Thymus (tissue), 11 donors: ENCODE results near the gene NDST1. TPM values are rescaled to one million over a fixed set of nuclear protein-coding genes. Genes with fewer than 3 reads are reported as not detected.

Experiments used
- DNase-seq, 9 donors: peaks; one replicate each; pipeline ENCODE4 v3.0.0-alpha.2; 2013; ENCODE audit warnings: low spot score in 9 of 9, low read depth in 6 of 9, missing footprints in 1 of 9
- H3K27ac ChIP-seq, 2 donors: one replicate each; pipeline ENCODE4 v1.5.1; 2013; ENCODE audit warnings: control low read depth in 1 of 2, low read depth in 1 of 2, low read length in 1 of 2, mild to moderate bottlenecking in 1 of 2, moderate library complexity in 1 of 2
- H3K27me3 ChIP-seq, 2 donors: one replicate each; pipeline ENCODE4 v1.5.1; 2013; ENCODE audit warnings: low read length in 1 of 2; ENCODE audit not compliant: control insufficient read depth in 2 of 2, insufficient read depth in 1 of 2
- H3K36me3 ChIP-seq, 2 donors: one replicate each; pipeline ENCODE4 v1.5.1; 2013; ENCODE audit warnings: low read length in 1 of 2, mild to moderate bottlenecking in 1 of 2, moderate library complexity in 1 of 2; ENCODE audit not compliant: control insufficient read depth in 2 of 2, insufficient read depth in 2 of 2
- H3K4me1 ChIP-seq, 2 donors: one replicate each; pipeline ENCODE4 v1.5.1; 2013; ENCODE audit warnings: low read length in 2 of 2; ENCODE audit not compliant: control insufficient read depth in 2 of 2, insufficient read depth in 2 of 2
- H3K4me3 ChIP-seq, 2 donors: one replicate each; pipeline ENCODE4 v1.5.1; 2013; ENCODE audit warnings: low read length in 2 of 2, control low read depth in 1 of 2, mild to moderate bottlenecking in 1 of 2
- H3K9me3 ChIP-seq, 2 donors: one replicate each; pipeline ENCODE4 v1.5.1; 2013; ENCODE audit warnings: low read length in 1 of 2, mild to moderate bottlenecking in 1 of 2; ENCODE audit not compliant: control insufficient read depth in 2 of 2, insufficient read depth in 1 of 2
- WGBS: extraction: QIAGEN DNeasy Blood & Tissue Kit; methylation state at CpG from one replicate; pipeline ENCODE4 v1.1.7; 2013; 5-methylcytosine and 5-hydroxymethylcytosine counted together
- polyA plus RNA-seq: library from polyadenylated mRNA; stranded (reverse); fragments of 200-250 nt; gene quantifications from one replicate; pipeline ENCODE4 v1.2.3, GENCODE V29; 2013
- total RNA-seq: library from RNA; stranded (reverse); fragments of 120-200 nt; gene quantifications from one replicate; pipeline ENCODE4 v1.2.4, GENCODE V29; 2013
- donor health status: healthy.

The NDST1 gene
- total and polyA plus RNA-seq, 2 donors: 2.8 to 6.4 TPM

- DNase-seq: no peak
- no peak overlapping the region for H3K27ac ChIP-seq
- WGBS: 95% methylated on average over 3 of the region's 3 CpGs
Observed at GRCh38 chr5:150580917-150581316, 73.0 kb downstream of the NDST1 start.

GRCh38 chr5:150582241-150583109 lies 74.5 kb downstream of the NDST1 start:
- Histone ChIP-seq H3K9me3 (no peaks in the 10 kb centered on the region), H3K36me3 (no peaks in the 10 kb centered on the region), H3K4me1 (peaks cover 0 to 2% of the 10 kb centered on the region in 2 donors), H3K4me3 (no peak overlapping the region), H3K27ac (no peak overlapping the region), H3K27me3 (peaks cover 0 to 12% of the 10 kb centered on the region in 2 donors)
- WGBS: 39% methylated on average over 19 of the region's 19 CpGs
- DNase-seq: no peak

More at GRCh38 chr5:150580917-150581316, 73.0 kb downstream of the NDST1 start:
- Histone ChIP-seq H3K27me3 (peaks cover 0 to 11% of the 10 kb centered on the region in 2 donors), H3K36me3 (no peaks in the 10 kb centered on the region), H3K4me1 (peaks cover 0 to 2% of the 10 kb centered on the region in 2 donors), H3K4me3 (no peak overlapping the region), H3K9me3 (no peaks in the 10 kb centered on the region)

- peaks cover 0 to 2% of the 10 kb centered on the region in 2 donors for H3K4me1 ChIP-seq
- H3K36me3 ChIP-seq: no peaks in the 10 kb centered on the region
- H3K4me3 ChIP-seq: no peak overlapping the region
- no peak overlapping the region for H3K27ac ChIP-seq
- H3K27me3 ChIP-seq: peaks cover 0 to 14% of the 10 kb centered on the region in 2 donors
- DNase-seq: no peak
- H3K9me3 ChIP-seq: no peaks in the 10 kb centered on the region
- WGBS: 93% methylated on average over 9 of the region's 9 CpGs
Observed at GRCh38 chr5:150583541-150584225, 75.8 kb downstream of the NDST1 start.

GRCh38 chr5:150584556-150585335 lies 76.8 kb downstream of the NDST1 start:
- WGBS: 91% methylated on average over 12 of the region's 12 CpGs
- DNase-seq: no peak
- H3K4me3 ChIP-seq: no peak overlapping the region
- H3K27ac ChIP-seq: no peak overlapping the region
- peaks cover 0 to 14% of the 10 kb centered on the region in 2 donors for H3K27me3 ChIP-seq
- H3K36me3 ChIP-seq: no peaks in the 10 kb centered on the region
- H3K9me3 ChIP-seq: no peaks in the 10 kb centered on the region
- H3K4me1 ChIP-seq: peaks cover 0 to 4% of the 10 kb centered on the region in 2 donors

- WGBS: 73% methylated on average over 9 of the region's 9 CpGs
- no peak for DNase-seq
Observed at GRCh38 chr5:150585781-150586341, 77.9 kb downstream of the NDST1 start.

GRCh38 chr5:150587016-150587415 lies 79.1 kb downstream of the NDST1 start:
- peaks cover 0 to 12% of the 10 kb centered on the region in 2 donors for H3K27me3 ChIP-seq
- H3K4me3 ChIP-seq: no peak overlapping the region
- DNase-seq: no peak
- H3K9me3 ChIP-seq: no peaks in the 10 kb centered on the region
- H3K4me1 ChIP-seq: peaks cover 0 to 13% of the 10 kb centered on the region in 2 donors
- no peak overlapping the region for H3K27ac ChIP-seq
- H3K36me3 ChIP-seq: no peaks in the 10 kb centered on the region

More at GRCh38 chr5:150585781-150586341, 77.9 kb downstream of the NDST1 start:
- Histone ChIP-seq H3K27me3 (peaks cover 0 to 14% of the 10 kb centered on the region in 2 donors), H3K4me1 (peaks cover 0 to 10% of the 10 kb centered on the region in 2 donors), H3K36me3 (no peaks in the 10 kb centered on the region), H3K27ac (no peak overlapping the region), H3K9me3 (no peaks in the 10 kb centered on the region), H3K4me3 (no peak overlapping the region)

- WGBS: 78% methylated on average over 6 of the region's 6 CpGs
- H3K4me1 ChIP-seq: peaks cover 0 to 11% of the 10 kb centered on the region in 2 donors
Observed at GRCh38 chr5:150587856-150588595, 80.1 kb downstream of the NDST1 start.

GRCh38 chr5:150588596-150588890 lies 80.6 kb downstream of the NDST1 start:
- 97% methylated on average over 1 of the region's 1 CpG for WGBS
- Histone ChIP-seq H3K4me3 (no peak overlapping the region), H3K9me3 (no peaks in the 10 kb centered on the region)

More at GRCh38 chr5:150587856-150588595, 80.1 kb downstream of the NDST1 start:
- H3K36me3 ChIP-seq: no peaks in the 10 kb centered on the region
- no peaks in the 10 kb centered on the region for H3K9me3 ChIP-seq
- no peak overlapping the region for H3K4me3 ChIP-seq
- peaks cover 0 to 7% of the 10 kb centered on the region in 2 donors for H3K27me3 ChIP-seq
- DNase-seq: no peak
- H3K27ac ChIP-seq: no peak overlapping the region

More at GRCh38 chr5:150588596-150588890, 80.6 kb downstream of the NDST1 start:
- H3K36me3 ChIP-seq: no peaks in the 10 kb centered on the region
- DNase-seq: no peak
- peaks cover 0 to 11% of the 10 kb centered on the region in 2 donors for H3K4me1 ChIP-seq
- H3K27me3 ChIP-seq: peaks cover 0 to 7% of the 10 kb centered on the region in 2 donors
- H3K27ac ChIP-seq: no peak overlapping the region
